Stimulated activated CD4-positive, alpha-beta T cell treated with anti-CD3 and anti-CD28 coated beads, Interleukin-1b, Interleukin-23, amount 100 ng/mL, for 4 hours (primary cell): Measurements from ENCODE around the gene CSK.

Experiments
- DNase-seq, 2 donors: peaks; one replicate each; pipeline ENCODE4 v3.0.0-alpha.2; 2020; ENCODE audit warnings: low read depth in 2 of 2

The CSK gene

GRCh38 chr15:74843445-74843828, 61.6 kb downstream of the CSK start:
- DNase-seq, result no peak

GRCh38 chr15:74843891-74844299, 62.0 kb downstream of the CSK start:
- DNase-seq, result no peak

GRCh38 chr15:74844319-74845207, 62.7 kb downstream of the CSK start:
- no peak for DNase-seq

GRCh38 chr15:74845208-74845568, 63.3 kb downstream of the CSK start:
- DNase-seq, result peak; percentile 36 to 44

GRCh38 chr15:74845581-74845980, 63.7 kb downstream of the CSK start:
- DNase-seq, result no peak

- DNase-seq, result no peak
These were observed 65.6 kb downstream of the CSK start for GRCh38 chr15:74847432-74847831.

- no peak for DNase-seq
These were observed 68.5 kb downstream of the CSK start for GRCh38 chr15:74850393-74850792.

GRCh38 chr15:74851960-74852359, 70.1 kb downstream of the CSK start:
- DNase-seq, result no peak
